Stimulated activated memory B cell treated with anti-CD40 and anti-IgM and Interleukin-4, amounts not matched to agents 10 μg/mL and 1 μg/mL and 100 μg/mL, for 72 hours (primary cell): Measurements from ENCODE around the gene IL31RA.

Experiments
- ATAC-seq: fragments of 150-1000 bp; cut with Tn5 transposase; 2 replicates; pipeline ENCODE4 v1.10.0; 2021
- H3K27ac Mint-ChIP-seq: one replicate; pipeline ENCODE4 v1.8.0; 2022; ENCODE audit warnings: mild to moderate bottlenecking, mixed read lengths
- H3K27me3 Mint-ChIP-seq: one replicate; pipeline ENCODE4 v1.8.0; 2022; ENCODE audit warnings: mixed read lengths
- H3K36me3 Mint-ChIP-seq: one replicate; pipeline ENCODE4 v1.8.0; 2022; ENCODE audit warnings: mixed read lengths
- H3K4me1 Mint-ChIP-seq: one replicate; pipeline ENCODE4 v1.8.0; 2022; ENCODE audit warnings: mixed read lengths
- H3K4me3 Mint-ChIP-seq: one replicate; pipeline ENCODE4 v1.8.0; 2022; ENCODE audit warnings: mild to moderate bottlenecking, moderate library complexity, mixed read lengths
- H3K9me3 Mint-ChIP-seq: one replicate; pipeline ENCODE4 v1.8.0; 2022; ENCODE audit warnings: mixed read lengths

Gene IL31RA

GRCh38 chr5:55904152-55904551 lies 53.0 kb downstream of the IL31RA start:
- no peak overlapping the region for H3K4me3 Mint-ChIP-seq
- H3K9me3 Mint-ChIP-seq, result no peaks in the 10 kb centered on the region
- no peaks in the 10 kb centered on the region for H3K36me3 Mint-ChIP-seq
- H3K4me1 Mint-ChIP-seq, result peaks cover 30% of the 10 kb centered on the region
- no peaks in the 10 kb centered on the region for H3K27me3 Mint-ChIP-seq
- peak overlapping the region; percentile 19 for H3K27ac Mint-ChIP-seq
- no peak for ATAC-seq

GRCh38 chr5:55905251-55905650 lies 54.1 kb downstream of the IL31RA start:
- peaks cover 24% of the 10 kb centered on the region for H3K4me1 Mint-ChIP-seq
- H3K27ac Mint-ChIP-seq, result no peak overlapping the region
- no peaks in the 10 kb centered on the region for H3K9me3 Mint-ChIP-seq
- no peaks in the 10 kb centered on the region for H3K36me3 Mint-ChIP-seq
- no peak overlapping the region for H3K4me3 Mint-ChIP-seq
- H3K27me3 Mint-ChIP-seq, result no peaks in the 10 kb centered on the region
- no peak for ATAC-seq

GRCh38 chr5:55907927-55908326 lies 56.8 kb downstream of the IL31RA start:
- no peaks in the 10 kb centered on the region for H3K9me3 Mint-ChIP-seq
- no peaks in the 10 kb centered on the region for H3K27me3 Mint-ChIP-seq
- H3K27ac Mint-ChIP-seq, result no peak overlapping the region
- no peak for ATAC-seq
- H3K4me3 Mint-ChIP-seq, result no peak overlapping the region
- no peaks in the 10 kb centered on the region for H3K36me3 Mint-ChIP-seq
- peaks cover 16% of the 10 kb centered on the region for H3K4me1 Mint-ChIP-seq

- Mint-ChIP-seq H3K4me1 (peaks cover 8% of the 10 kb centered on the region), H3K4me3 (no peak overlapping the region), H3K27ac (no peak overlapping the region), H3K9me3 (no peaks in the 10 kb centered on the region), H3K36me3 (no peaks in the 10 kb centered on the region), H3K27me3 (no peaks in the 10 kb centered on the region)
- ATAC-seq, result no peak
Observed at GRCh38 chr5:55908804-55909203, 57.6 kb downstream of the IL31RA start.

- Mint-ChIP-seq H3K4me3 (no peak overlapping the region), H3K36me3 (no peaks in the 10 kb centered on the region), H3K27me3 (no peaks in the 10 kb centered on the region), H3K9me3 (no peaks in the 10 kb centered on the region), H3K4me1 (no peaks in the 10 kb centered on the region), H3K27ac (no peak overlapping the region)
- no peak for ATAC-seq
Observed at GRCh38 chr5:55911784-55912653, 60.9 kb downstream of the IL31RA start.

GRCh38 chr5:55913466-55914413 lies 62.6 kb downstream of the IL31RA start:
- Mint-ChIP-seq H3K36me3 (no peaks in the 10 kb centered on the region), H3K4me1 (no peaks in the 10 kb centered on the region), H3K27me3 (no peaks in the 10 kb centered on the region), H3K4me3 (no peak overlapping the region), H3K9me3 (no peaks in the 10 kb centered on the region), H3K27ac (no peak overlapping the region)
- no peak for ATAC-seq

- Mint-ChIP-seq H3K36me3 (no peaks in the 10 kb centered on the region), H3K4me1 (peaks cover 10% of the 10 kb centered on the region), H3K27ac (no peak overlapping the region), H3K9me3 (no peaks in the 10 kb centered on the region), H3K4me3 (no peak overlapping the region), H3K27me3 (peaks cover 11% of the 10 kb centered on the region)
- ATAC-seq, result no peak
Observed at GRCh38 chr5:55914971-55915370, 63.8 kb downstream of the IL31RA start.

- ATAC-seq, result no peak
- H3K27me3 Mint-ChIP-seq, result peaks cover 11% of the 10 kb centered on the region
Observed at GRCh38 chr5:55915783-55916182, 64.6 kb downstream of the IL31RA start.

GRCh38 chr5:55916986-55917385 lies 65.8 kb downstream of the IL31RA start:
- ATAC-seq, result no peak
- Mint-ChIP-seq H3K36me3 (no peaks in the 10 kb centered on the region), H3K27me3 (peaks cover 11% of the 10 kb centered on the region), H3K27ac (no peak overlapping the region), H3K4me1 (peaks cover 10% of the 10 kb centered on the region), H3K9me3 (no peaks in the 10 kb centered on the region), H3K4me3 (no peak overlapping the region)

More at GRCh38 chr5:55915783-55916182, 64.6 kb downstream of the IL31RA start:
- Mint-ChIP-seq H3K27ac (no peak overlapping the region), H3K9me3 (no peaks in the 10 kb centered on the region), H3K4me3 (no peak overlapping the region), H3K36me3 (no peaks in the 10 kb centered on the region), H3K4me1 (peaks cover 10% of the 10 kb centered on the region)

GRCh38 chr5:55917402-55918086 lies 66.4 kb downstream of the IL31RA start:
- Mint-ChIP-seq H3K4me1 (peaks cover 10% of the 10 kb centered on the region), H3K27me3 (peaks cover 11% of the 10 kb centered on the region), H3K9me3 (no peaks in the 10 kb centered on the region), H3K36me3 (no peaks in the 10 kb centered on the region), H3K27ac (no peak overlapping the region), H3K4me3 (no peak overlapping the region)
- ATAC-seq, result no peak

GRCh38 chr5:55918087-55919035 lies 67.2 kb downstream of the IL31RA start:
- Mint-ChIP-seq H3K27ac (no peak overlapping the region), H3K4me1 (peaks cover 17% of the 10 kb centered on the region), H3K4me3 (no peak overlapping the region), H3K27me3 (peaks cover 15% of the 10 kb centered on the region), H3K9me3 (no peaks in the 10 kb centered on the region), H3K36me3 (no peaks in the 10 kb centered on the region)
- peak; percentile 37 for ATAC-seq

- ATAC-seq, result no peak
- H3K27me3 Mint-ChIP-seq, result peaks cover 24% of the 10 kb centered on the region
- H3K4me3 Mint-ChIP-seq, result no peak overlapping the region
- H3K27ac Mint-ChIP-seq, result no peak overlapping the region
- H3K36me3 Mint-ChIP-seq, result no peaks in the 10 kb centered on the region
- no peaks in the 10 kb centered on the region for H3K9me3 Mint-ChIP-seq
- H3K4me1 Mint-ChIP-seq, result peaks cover 22% of the 10 kb centered on the region
Observed at GRCh38 chr5:55919625-55920024, 68.5 kb downstream of the IL31RA start.

GRCh38 chr5:55920784-55921183 lies 69.6 kb downstream of the IL31RA start:
- Mint-ChIP-seq H3K27ac (no peak overlapping the region), H3K27me3 (peaks cover 24% of the 10 kb centered on the region), H3K36me3 (no peaks in the 10 kb centered on the region), H3K4me3 (no peak overlapping the region), H3K9me3 (no peaks in the 10 kb centered on the region), H3K4me1 (peaks cover 22% of the 10 kb centered on the region)
- no peak for ATAC-seq

- Mint-ChIP-seq H3K36me3 (no peaks in the 10 kb centered on the region), H3K27me3 (peaks cover 24% of the 10 kb centered on the region), H3K4me3 (no peak overlapping the region), H3K27ac (no peak overlapping the region), H3K4me1 (peaks cover 22% of the 10 kb centered on the region), H3K9me3 (no peaks in the 10 kb centered on the region)
- no peak for ATAC-seq
Observed at GRCh38 chr5:55921617-55922016, 70.5 kb downstream of the IL31RA start.
